ENCODE measurements around the gene KIF21A.

Gene KIF21A

DNA sequence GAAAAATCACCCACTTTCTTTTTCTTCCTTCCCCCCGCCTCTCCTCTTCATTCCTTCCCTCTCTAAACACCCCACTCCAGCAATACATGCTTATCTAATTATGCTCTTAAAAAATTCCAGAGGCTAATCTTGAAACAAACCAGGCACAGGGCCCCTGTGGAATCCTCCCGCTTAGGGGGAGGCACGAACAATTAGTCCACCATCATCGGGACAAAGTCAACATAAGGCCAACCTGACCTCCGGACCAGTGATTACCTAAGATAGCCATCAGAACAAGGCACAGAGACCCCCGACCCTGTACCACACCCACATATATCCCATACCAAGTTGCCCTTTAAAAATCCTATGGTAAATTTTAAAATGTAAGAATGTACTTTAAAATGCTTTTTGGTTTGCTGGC lies 47.1 kb downstream of the KIF21A start:
- peaks cover 5% of the 10 kb centered on the region; the same call in 1 of the 2 replicates for H4K20me1 ChIP-seq (ENCODE audit: insufficient read depth, low read length)
- H3K79me2 ChIP-seq (ENCODE audit: low read length): no peaks in the 10 kb centered on the region; the same call in 1 of the 2 replicates
- no peaks in the 10 kb centered on the region for H3K9me3 ChIP-seq (ENCODE audit: insufficient read depth, low read length)
- no peaks in the 10 kb centered on the region; the same call in 1 of the 2 replicates for H3K4me1 ChIP-seq (ENCODE audit: low read length)
- no peak overlapping the region for H3K27ac ChIP-seq (ENCODE audit: low read length)
- H3K36me3 ChIP-seq (replicated peaks; ENCODE audit: low read depth, low read length): no peaks in the 10 kb centered on the region
- H3K4me3 ChIP-seq (ENCODE audit: low read length): no peak overlapping the region
- H3K9ac ChIP-seq (ENCODE audit: low read length): no peak overlapping the region
- no peak for TF ChIP-seq EZH2phosphoT487 (IDR thresholded peaks at IDR 0.05; ENCODE audit: low read depth)
- TF ChIP-seq, protein P1, sequence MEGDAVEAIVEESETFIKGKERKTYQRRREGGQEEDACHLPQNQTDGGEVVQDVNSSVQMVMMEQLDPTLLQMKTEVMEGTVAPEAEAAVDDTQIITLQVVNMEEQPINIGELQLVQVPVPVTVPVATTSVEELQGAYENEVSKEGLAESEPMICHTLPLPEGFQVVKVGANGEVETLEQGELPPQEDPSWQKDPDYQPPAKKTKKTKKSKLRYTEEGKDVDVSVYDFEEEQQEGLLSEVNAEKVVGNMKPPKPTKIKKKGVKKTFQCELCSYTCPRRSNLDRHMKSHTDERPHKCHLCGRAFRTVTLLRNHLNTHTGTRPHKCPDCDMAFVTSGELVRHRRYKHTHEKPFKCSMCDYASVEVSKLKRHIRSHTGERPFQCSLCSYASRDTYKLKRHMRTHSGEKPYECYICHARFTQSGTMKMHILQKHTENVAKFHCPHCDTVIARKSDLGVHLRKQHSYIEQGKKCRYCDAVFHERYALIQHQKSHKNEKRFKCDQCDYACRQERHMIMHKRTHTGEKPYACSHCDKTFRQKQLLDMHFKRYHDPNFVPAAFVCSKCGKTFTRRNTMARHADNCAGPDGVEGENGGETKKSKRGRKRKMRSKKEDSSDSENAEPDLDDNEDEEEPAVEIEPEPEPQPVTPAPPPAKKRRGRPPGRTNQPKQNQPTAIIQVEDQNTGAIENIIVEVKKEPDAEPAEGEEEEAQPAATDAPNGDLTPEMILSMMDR (IDR thresholded peaks at IDR 0.05; ENCODE audit: low read depth, low read length): no peak
- H3K4me2 ChIP-seq (ENCODE audit: low read length): no peak overlapping the region
- H2AFZ ChIP-seq (ENCODE audit: low read depth, low read length): no peak overlapping the region
- H3K27me3 ChIP-seq (ENCODE audit: low read depth, low read length): no peaks in the 10 kb centered on the region

DNA sequence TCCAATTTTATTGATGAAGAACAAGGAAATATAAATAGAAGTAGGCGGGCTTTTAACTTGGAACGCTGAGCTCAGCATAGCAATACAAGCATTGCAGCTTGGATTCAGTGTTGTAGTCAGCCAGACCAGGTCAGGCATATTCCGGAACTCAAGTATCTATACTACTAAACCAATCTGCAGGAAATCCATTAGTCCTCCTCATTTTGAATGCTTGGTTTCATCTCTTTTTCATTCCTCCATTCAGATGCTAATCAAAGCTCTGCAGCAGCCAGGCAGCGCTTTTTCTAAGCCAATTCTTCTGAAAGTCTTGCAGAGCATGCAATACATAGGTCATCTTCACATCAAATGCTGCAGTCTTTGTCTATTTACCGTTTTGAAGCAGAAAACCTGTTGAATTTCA lies 49.0 kb downstream of the KIF21A start:
- H3K36me3 ChIP-seq (replicated peaks; ENCODE audit: low read depth, low read length): no peaks in the 10 kb centered on the region
- H3K79me2 ChIP-seq (ENCODE audit: low read length): no peaks in the 10 kb centered on the region
- no peak overlapping the region for H3K4me3 ChIP-seq (ENCODE audit: low read length)
- no peak overlapping the region for H2AFZ ChIP-seq (ENCODE audit: low read depth, low read length)
- no peaks in the 10 kb centered on the region for H3K4me1 ChIP-seq (ENCODE audit: low read length)
- H4K20me1 ChIP-seq (ENCODE audit: insufficient read depth, low read length): no peaks in the 10 kb centered on the region
- no peaks in the 10 kb centered on the region for H3K27me3 ChIP-seq (ENCODE audit: low read depth, low read length)
- TF ChIP-seq EZH2phosphoT487 (IDR thresholded peaks at IDR 0.05; ENCODE audit: low read depth): no peak
- TF ChIP-seq, protein P1 (IDR thresholded peaks at IDR 0.05; ENCODE audit: low read depth, low read length): no peak
- no peak overlapping the region for H3K27ac ChIP-seq (ENCODE audit: low read length)
- H3K9ac ChIP-seq (ENCODE audit: low read length): no peak overlapping the region
- no peaks in the 10 kb centered on the region for H3K9me3 ChIP-seq (ENCODE audit: insufficient read depth, low read length)
- H3K4me2 ChIP-seq (ENCODE audit: low read length): no peak overlapping the region

DNA sequence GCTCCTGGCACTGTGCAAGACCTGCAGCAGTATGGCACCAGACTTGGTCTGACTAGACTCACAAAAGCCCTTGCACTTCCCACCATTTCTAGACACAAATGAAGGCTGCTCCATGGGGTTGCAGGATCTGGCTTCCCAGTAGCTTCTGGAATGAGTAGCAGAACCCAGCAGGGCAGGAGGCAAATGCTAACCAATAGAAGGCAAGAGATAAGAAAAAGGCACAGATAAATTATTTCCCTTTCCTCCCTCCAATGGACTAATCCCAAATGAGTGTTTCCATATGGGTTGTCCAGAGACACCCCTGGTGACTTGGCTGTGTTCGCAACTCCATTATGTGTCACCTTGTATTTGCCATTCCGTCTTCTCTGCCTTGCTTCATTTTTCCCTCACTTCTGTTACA lies 49.7 kb downstream of the KIF21A start:
- Histone ChIP-seq H3K9ac (ENCODE audit: low read length) (no peak overlapping the region), H3K4me2 (ENCODE audit: low read length) (no peak overlapping the region), H4K20me1 (ENCODE audit: insufficient read depth, low read length) (no peaks in the 10 kb centered on the region), H2AFZ (ENCODE audit: low read depth, low read length) (no peak overlapping the region), H3K27me3 (ENCODE audit: low read depth, low read length) (no peaks in the 10 kb centered on the region), H3K27ac (ENCODE audit: low read length) (no peak overlapping the region), H3K4me1 (ENCODE audit: low read length) (no peaks in the 10 kb centered on the region), H3K79me2 (ENCODE audit: low read length) (no peaks in the 10 kb centered on the region), H3K36me3 (replicated peaks; ENCODE audit: low read depth, low read length) (no peaks in the 10 kb centered on the region), H3K4me3 (ENCODE audit: low read length) (no peak overlapping the region), H3K9me3 (ENCODE audit: insufficient read depth, low read length) (no peaks in the 10 kb centered on the region)
- TF ChIP-seq, protein P1 (IDR thresholded peaks at IDR 0.05; ENCODE audit: low read depth, low read length): no peak
- no peak for TF ChIP-seq EZH2phosphoT487 (IDR thresholded peaks at IDR 0.05; ENCODE audit: low read depth)

DNA sequence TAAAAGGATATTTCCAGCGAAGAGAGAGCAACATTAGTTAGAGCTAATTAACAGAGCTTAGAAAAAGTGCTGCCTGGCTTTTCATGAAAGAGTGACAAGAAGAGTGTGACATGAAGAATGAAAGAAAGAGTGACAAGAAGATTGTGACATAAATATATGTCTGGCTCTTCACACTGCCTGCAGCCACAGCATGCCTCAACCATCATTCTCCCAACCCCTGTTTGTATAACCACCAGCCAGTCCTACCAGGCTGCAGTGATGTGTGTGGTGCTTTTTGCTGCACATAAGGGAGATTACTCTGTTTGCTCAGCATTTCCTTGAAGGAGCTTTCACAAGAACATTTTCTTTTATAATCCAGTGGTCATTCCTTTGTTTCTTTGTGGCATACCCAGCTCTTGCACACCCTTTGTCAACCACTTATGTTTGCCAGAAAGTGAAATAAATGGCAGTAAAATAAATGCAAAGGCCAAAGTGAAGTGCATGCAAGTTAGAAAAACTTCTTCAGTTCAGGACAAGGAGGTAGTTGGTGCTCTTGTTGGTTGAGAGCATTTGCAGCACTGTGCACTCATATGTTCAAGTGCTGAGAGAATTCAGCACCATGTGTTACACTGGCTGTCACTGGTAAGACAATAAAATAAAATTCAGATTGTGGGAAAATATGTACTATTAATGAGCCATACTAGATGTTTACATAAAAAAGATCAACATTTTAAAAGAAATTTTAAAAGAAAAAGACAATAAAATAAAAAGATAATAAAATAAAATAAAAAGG lies 50.6 kb downstream of the KIF21A start:
- H3K4me3 ChIP-seq (ENCODE audit: low read length): no peak overlapping the region
- H3K27ac ChIP-seq (ENCODE audit: low read length): no peak overlapping the region
- H3K4me1 ChIP-seq (ENCODE audit: low read length): no peaks in the 10 kb centered on the region
- H4K20me1 ChIP-seq (ENCODE audit: insufficient read depth, low read length): no peaks in the 10 kb centered on the region
- H3K36me3 ChIP-seq (replicated peaks; ENCODE audit: low read depth, low read length): no peaks in the 10 kb centered on the region
- no peaks in the 10 kb centered on the region for H3K79me2 ChIP-seq (ENCODE audit: low read length)
- H3K27me3 ChIP-seq (ENCODE audit: low read depth, low read length): no peaks in the 10 kb centered on the region
- TF ChIP-seq, protein P1 (IDR thresholded peaks at IDR 0.05; ENCODE audit: low read depth, low read length): no peak
- no peak for TF ChIP-seq EZH2phosphoT487 (IDR thresholded peaks at IDR 0.05; ENCODE audit: low read depth)
- no peak overlapping the region for H3K4me2 ChIP-seq (ENCODE audit: low read length)
- no peak overlapping the region for H2AFZ ChIP-seq (ENCODE audit: low read depth, low read length)
- no peak overlapping the region for H3K9ac ChIP-seq (ENCODE audit: low read length)
- H3K9me3 ChIP-seq (ENCODE audit: insufficient read depth, low read length): no peaks in the 10 kb centered on the region
